ENCODE measurements around the gene DOCK2. TPM values are rescaled to one million over a fixed set of nuclear protein-coding genes. Genes with fewer than 3 reads are reported as not detected.

Gene DOCK2
- total and polyA plus RNA-seq, 3 donors from 2014 or later, result 6.8 to 8.9 (median 7.3) TPM

- Histone ChIP-seq H3K4me1 (no peaks in the 10 kb centered on the region), H3K4me3 (no peak overlapping the region), H3K9me3 (no peaks in the 10 kb centered on the region), H3K27ac (no peak overlapping the region), H3K27me3 (no peaks in the 10 kb centered on the region), H3K36me3 (ENCODE audit: low read depth, missing control alignments) (no peaks in the 10 kb centered on the region)
- no peak for DNase-seq
- intact Hi-C loops (cut with DNase I; ENCODE audit: low total_unique reads), result loop anchor here (10.0 kb wide), 1 partner anchor 1234 kb away; no protein-coding TSS in a partner anchor
- 67 to 79% methylated on average over 4 of the region's 4 CpGs for WGBS, 2 donors
- TF ChIP-seq, protein P1, sequence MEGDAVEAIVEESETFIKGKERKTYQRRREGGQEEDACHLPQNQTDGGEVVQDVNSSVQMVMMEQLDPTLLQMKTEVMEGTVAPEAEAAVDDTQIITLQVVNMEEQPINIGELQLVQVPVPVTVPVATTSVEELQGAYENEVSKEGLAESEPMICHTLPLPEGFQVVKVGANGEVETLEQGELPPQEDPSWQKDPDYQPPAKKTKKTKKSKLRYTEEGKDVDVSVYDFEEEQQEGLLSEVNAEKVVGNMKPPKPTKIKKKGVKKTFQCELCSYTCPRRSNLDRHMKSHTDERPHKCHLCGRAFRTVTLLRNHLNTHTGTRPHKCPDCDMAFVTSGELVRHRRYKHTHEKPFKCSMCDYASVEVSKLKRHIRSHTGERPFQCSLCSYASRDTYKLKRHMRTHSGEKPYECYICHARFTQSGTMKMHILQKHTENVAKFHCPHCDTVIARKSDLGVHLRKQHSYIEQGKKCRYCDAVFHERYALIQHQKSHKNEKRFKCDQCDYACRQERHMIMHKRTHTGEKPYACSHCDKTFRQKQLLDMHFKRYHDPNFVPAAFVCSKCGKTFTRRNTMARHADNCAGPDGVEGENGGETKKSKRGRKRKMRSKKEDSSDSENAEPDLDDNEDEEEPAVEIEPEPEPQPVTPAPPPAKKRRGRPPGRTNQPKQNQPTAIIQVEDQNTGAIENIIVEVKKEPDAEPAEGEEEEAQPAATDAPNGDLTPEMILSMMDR (IDR thresholded peaks at IDR 0.05), result no peak
- no peak for TF ChIP-seq POLR2A (IDR thresholded peaks at IDR 0.05)
Measured at GRCh38 chr5:170010595-170010994, 373.5 kb downstream of the DOCK2 start.

DNA sequence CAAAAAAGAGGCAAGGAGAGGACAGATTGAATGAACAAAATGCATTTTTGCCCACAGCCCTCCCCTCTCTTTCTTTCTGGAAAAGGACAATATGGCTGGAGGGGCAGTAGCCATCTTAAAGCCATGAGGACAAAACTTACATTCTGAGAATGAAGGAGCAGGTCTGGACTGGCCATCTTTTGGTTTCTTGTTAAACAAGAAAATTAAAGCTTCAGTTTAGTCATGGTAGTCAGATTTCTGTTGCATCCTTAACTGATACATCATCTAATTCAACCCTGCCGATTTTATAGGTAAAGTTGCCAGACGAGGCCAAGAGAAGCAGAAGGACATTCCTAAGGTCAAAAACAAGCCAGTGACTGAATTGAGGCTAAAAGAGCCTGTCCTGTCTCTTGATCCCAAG lies 374.7 kb downstream of the DOCK2 start:
- no peak overlapping the region for H3K27ac ChIP-seq
- WGBS, 2 donors, result 92 to 93% methylated on average over 2 of the region's 2 CpGs
- intact Hi-C loops (cut with DNase I; ENCODE audit: low total_unique reads), result loop anchor here (10.0 kb wide), 1 partner anchor 1233 kb away; no protein-coding TSS in a partner anchor

DNA sequence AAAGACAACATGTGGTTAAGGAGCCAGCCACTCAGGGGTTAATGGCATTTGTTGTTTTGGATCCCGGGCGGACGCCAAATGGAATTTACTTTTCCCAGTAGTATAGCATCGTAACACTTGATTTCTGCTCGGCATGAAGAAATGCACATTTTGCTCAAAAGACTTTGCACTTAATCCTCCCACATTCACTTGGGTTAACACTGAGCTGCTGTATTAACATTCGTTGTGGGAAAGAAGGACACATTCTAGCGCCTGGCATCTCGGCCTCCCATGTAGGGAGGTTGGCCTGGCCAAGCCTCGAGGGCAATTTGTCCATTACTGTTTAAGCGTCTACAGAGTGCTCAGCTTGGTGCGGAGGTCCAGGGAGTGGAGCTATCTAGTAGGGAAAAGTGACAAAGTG lies 375.5 kb downstream of the DOCK2 start:
- Histone ChIP-seq H3K4me3 (no peak overlapping the region), H3K9me3 (no peaks in the 10 kb centered on the region), H3K36me3 (ENCODE audit: low read depth, missing control alignments) (no peaks in the 10 kb centered on the region), H3K4me1 (no peaks in the 10 kb centered on the region), H3K27me3 (no peaks in the 10 kb centered on the region), H3K27ac (no peak overlapping the region)
- WGBS, 2 donors, result 68 to 72% methylated on average over 11 of the region's 11 CpGs
- DNase-seq, result no peak
- TF ChIP-seq POLR2A (IDR thresholded peaks at IDR 0.05), result no peak
- TF ChIP-seq, protein P1 (IDR thresholded peaks at IDR 0.05), result no peak
- intact Hi-C loops (cut with DNase I; ENCODE audit: low total_unique reads), result loop anchor here (10.0 kb wide), 1 partner anchor 1232 kb away; no protein-coding TSS in a partner anchor

More for the DNA sequence above, 374.7 kb downstream of the DOCK2 start:
- Histone ChIP-seq H3K36me3 (ENCODE audit: low read depth, missing control alignments) (no peaks in the 10 kb centered on the region), H3K4me1 (no peaks in the 10 kb centered on the region), H3K27me3 (no peaks in the 10 kb centered on the region), H3K9me3 (no peaks in the 10 kb centered on the region), H3K4me3 (no peak overlapping the region)
- no peak for DNase-seq
- TF ChIP-seq, protein P1 (IDR thresholded peaks at IDR 0.05), result no peak

DNA sequence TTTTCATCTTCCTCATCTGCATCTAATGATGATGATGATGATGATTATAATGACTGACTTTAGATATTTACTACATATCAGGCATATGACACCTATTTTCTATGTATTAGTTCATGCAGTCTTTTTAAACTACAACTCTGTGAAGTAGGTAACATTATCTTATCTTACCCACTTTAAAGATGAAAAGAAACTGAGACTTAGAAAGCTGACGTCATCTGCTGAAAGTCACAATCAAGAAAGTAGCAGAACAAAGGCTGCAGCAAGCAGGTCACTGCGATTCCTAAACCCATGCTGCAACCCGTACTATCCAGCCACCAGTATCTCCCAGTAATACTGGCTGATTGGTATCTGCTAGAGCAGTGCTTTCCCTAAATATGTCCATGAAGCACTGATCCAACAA lies 383.3 kb downstream of the DOCK2 start:
- Histone ChIP-seq H3K4me3 (no peak overlapping the region), H3K9me3 (no peaks in the 10 kb centered on the region), H3K36me3 (ENCODE audit: low read depth, missing control alignments) (no peaks in the 10 kb centered on the region), H3K27me3 (no peaks in the 10 kb centered on the region), H3K4me1 (no peaks in the 10 kb centered on the region), H3K27ac (no peak overlapping the region)
- TF ChIP-seq, protein P1 (IDR thresholded peaks at IDR 0.05), result no peak
- no peak for TF ChIP-seq POLR2A (IDR thresholded peaks at IDR 0.05)
- DNase-seq, result no peak
- intact Hi-C loops (cut with DNase I; ENCODE audit: low total_unique reads), result no loop called here
- 69 to 84% methylated on average over 3 of the region's 3 CpGs for WGBS, 2 donors

- Histone ChIP-seq H3K4me1 (no peaks in the 10 kb centered on the region), H3K4me3 (no peak overlapping the region), H3K9me3 (no peaks in the 10 kb centered on the region), H3K27ac (no peak overlapping the region), H3K36me3 (ENCODE audit: low read depth, missing control alignments) (no peaks in the 10 kb centered on the region), H3K27me3 (no peaks in the 10 kb centered on the region)
- WGBS, 2 donors, result 65 to 78% methylated on average over 8 of the region's 8 CpGs
- TF ChIP-seq, protein P1 (IDR thresholded peaks at IDR 0.05), result no peak
- no peak for TF ChIP-seq POLR2A (IDR thresholded peaks at IDR 0.05)
- no peak for DNase-seq
- intact Hi-C loops (cut with DNase I; ENCODE audit: low total_unique reads), result no loop called here
Measured at GRCh38 chr5:170021506-170021905, 384.4 kb downstream of the DOCK2 start.
